SU-DHL-6 (cell line): Measurements from ENCODE around the gene LRRC10B.

Experiments used
- H2AFZ ChIP-seq: fragments of 200-600 bp; sonication (generic); 2 replicates; pipeline ENCODE4 v1.6.1; 2014; ENCODE audit warnings: low read depth, mild to moderate bottlenecking, moderate library complexity, mixed read lengths, antibody characterized with exemption, low read length; ENCODE audit not compliant: severe bottlenecking
- H3F3A ChIP-seq: fragments of 200-600 bp; shearing (Covaris generic); 2 replicates; pipeline ENCODE4 v1.6.0; 2016; ENCODE audit warnings: antibody characterized with exemption, mild to moderate bottlenecking; ENCODE audit not compliant: insufficient read depth
- H3K27ac ChIP-seq: fragments of 200-600 bp; sonication (generic); 2 replicates; pipeline ENCODE4 v1.5.1; 2016; ENCODE audit warnings: low read depth, mild to moderate bottlenecking, low read length, moderate library complexity, mixed read lengths
- H3K27me3 ChIP-seq: fragments of 200-600 bp; sonication (generic), shearing (Covaris generic); 2 replicates; pipeline ENCODE4 v1.6.0; 2014; ENCODE audit warnings: mild to moderate bottlenecking, low read length
- H3K36me3 ChIP-seq: fragments of 200-600 bp; sonication (generic); 2 replicates; pipeline ENCODE4 v1.6.1; 2014; ENCODE audit warnings: mild to moderate bottlenecking, low read length, mixed read lengths
- H3K4me2 ChIP-seq: fragments of 300-600, 200-600 bp; shearing (Covaris generic), sonication (generic); 2 replicates; pipeline ENCODE4 v1.6.0; 2014; ENCODE audit warnings: low read length, low read depth, mild to moderate bottlenecking; ENCODE audit not compliant: poor library complexity, severe bottlenecking
- H3K4me3 ChIP-seq: fragments of 200-600 bp; sonication (generic); 2 replicates; pipeline ENCODE4 v1.5.1; 2014; ENCODE audit warnings: antibody characterized with exemption, low read length, mild to moderate bottlenecking, mixed read lengths; ENCODE audit not compliant: insufficient read depth, poor library complexity, severe bottlenecking
- H3K79me2 ChIP-seq: fragments of 200-600 bp; sonication (generic); 2 replicates; pipeline ENCODE4 v1.6.1; 2014; ENCODE audit warnings: mild to moderate bottlenecking, low read length, moderate library complexity; ENCODE audit not compliant: insufficient read depth
- H3K9ac ChIP-seq: fragments of 200-600 bp; sonication (generic); 2 replicates; pipeline ENCODE4 v1.7.0; 2014; ENCODE audit warnings: mild to moderate bottlenecking, low read length
- H3K9me2 ChIP-seq: fragments of 200-600 bp; sonication (generic); replicated peaks from 2 replicates; pipeline ENCODE4 v1.6.1; 2014; ENCODE audit warnings: low read length; ENCODE audit not compliant: insufficient read depth
- H3K9me3 ChIP-seq: fragments of 200-600 bp; sonication (generic); 2 replicates; pipeline ENCODE4 v1.6.1; 2014; ENCODE audit warnings: low read length, mixed read lengths; ENCODE audit not compliant: insufficient read depth
- H4K20me1 ChIP-seq: fragments of 200-600 bp; sonication (generic); 2 replicates; pipeline ENCODE4 v1.6.1; 2014; ENCODE audit warnings: low read depth, mild to moderate bottlenecking, antibody characterized with exemption, low read length, moderate library complexity, mixed read lengths
- EZH2phosphoT487 ChIP-seq: fragments of 200-600 bp; sonication (generic), shearing (Covaris generic); conservative IDR thresholded peaks from 2 replicates; pipeline ENCODE4 v1.6.1; 2018; ENCODE audit warnings: mild to moderate bottlenecking, antibody characterized with exemption, low read length, moderate library complexity, mixed read lengths
- TF ChIP-seq, protein P1 (sequence below): fragments of 200-600 bp; sonication (generic); IDR thresholded peaks from one replicate; pipeline ENCODE4 v1.5.1; 2017; ENCODE audit warnings: antibody characterized with exemption, mild to moderate bottlenecking, low read length, moderate library complexity; ENCODE audit not compliant: insufficient read depth, poor library complexity, severe bottlenecking

Gene LRRC10B

DNA sequence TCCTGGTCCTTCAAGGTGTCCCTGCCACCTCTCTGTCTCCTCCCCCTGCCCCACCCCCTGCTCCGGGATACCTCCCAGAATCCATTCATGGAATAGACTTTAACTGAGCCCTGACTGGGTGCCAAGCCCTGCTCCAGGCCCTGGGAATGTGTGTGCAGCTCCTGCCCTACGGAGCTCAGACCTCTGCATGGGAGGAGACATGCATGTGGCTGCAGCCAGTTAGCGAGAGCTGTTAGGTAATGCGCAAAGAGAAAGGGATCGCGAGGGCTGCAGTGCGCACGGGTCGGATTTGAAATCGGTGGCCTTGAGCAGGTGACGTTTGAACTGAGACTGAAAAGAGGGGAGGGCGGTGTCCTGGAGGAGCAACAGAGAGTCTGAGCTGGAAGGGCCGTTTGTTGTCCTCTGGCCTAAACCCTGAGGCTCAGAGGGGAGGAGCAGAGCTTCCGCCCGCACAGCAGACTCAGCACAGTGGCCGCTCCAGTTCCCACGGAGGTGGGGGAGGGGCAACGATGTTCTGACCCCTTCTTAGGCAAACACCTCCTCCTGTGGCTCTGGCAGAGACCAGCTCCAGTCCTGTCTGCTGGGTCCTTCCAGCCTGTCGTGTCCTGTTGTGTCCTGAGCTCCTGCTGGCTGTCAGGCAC, 19.8 kb upstream of the LRRC10B start:
- H3K9me3 ChIP-seq, result no peaks in the 10 kb centered on the region
- H3K9me2 ChIP-seq, result no peaks in the 10 kb centered on the region
- H3K79me2 ChIP-seq, result no peaks in the 10 kb centered on the region
- no peaks in the 10 kb centered on the region for H3K27me3 ChIP-seq
- no peak overlapping the region for H3K4me3 ChIP-seq
- H2AFZ ChIP-seq, result no peak overlapping the region
- TF ChIP-seq, protein P1, sequence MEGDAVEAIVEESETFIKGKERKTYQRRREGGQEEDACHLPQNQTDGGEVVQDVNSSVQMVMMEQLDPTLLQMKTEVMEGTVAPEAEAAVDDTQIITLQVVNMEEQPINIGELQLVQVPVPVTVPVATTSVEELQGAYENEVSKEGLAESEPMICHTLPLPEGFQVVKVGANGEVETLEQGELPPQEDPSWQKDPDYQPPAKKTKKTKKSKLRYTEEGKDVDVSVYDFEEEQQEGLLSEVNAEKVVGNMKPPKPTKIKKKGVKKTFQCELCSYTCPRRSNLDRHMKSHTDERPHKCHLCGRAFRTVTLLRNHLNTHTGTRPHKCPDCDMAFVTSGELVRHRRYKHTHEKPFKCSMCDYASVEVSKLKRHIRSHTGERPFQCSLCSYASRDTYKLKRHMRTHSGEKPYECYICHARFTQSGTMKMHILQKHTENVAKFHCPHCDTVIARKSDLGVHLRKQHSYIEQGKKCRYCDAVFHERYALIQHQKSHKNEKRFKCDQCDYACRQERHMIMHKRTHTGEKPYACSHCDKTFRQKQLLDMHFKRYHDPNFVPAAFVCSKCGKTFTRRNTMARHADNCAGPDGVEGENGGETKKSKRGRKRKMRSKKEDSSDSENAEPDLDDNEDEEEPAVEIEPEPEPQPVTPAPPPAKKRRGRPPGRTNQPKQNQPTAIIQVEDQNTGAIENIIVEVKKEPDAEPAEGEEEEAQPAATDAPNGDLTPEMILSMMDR, result no peak
- no peak for TF ChIP-seq EZH2phosphoT487
- no peak overlapping the region for H3K27ac ChIP-seq
- H3K9ac ChIP-seq, result no peak overlapping the region
- H4K20me1 ChIP-seq, result no peaks in the 10 kb centered on the region
- no peak overlapping the region for H3K4me2 ChIP-seq
- H3K36me3 ChIP-seq, result no peaks in the 10 kb centered on the region
- H3F3A ChIP-seq, result no peaks in the 10 kb centered on the region

GRCh38 chr11:61489833-61490721, 18.5 kb upstream of the LRRC10B start:
- Histone ChIP-seq H4K20me1 (no peaks in the 10 kb centered on the region), H3K9ac (no peak overlapping the region), H3K27me3 (no peaks in the 10 kb centered on the region), H3K9me2 (no peaks in the 10 kb centered on the region), H3K36me3 (no peaks in the 10 kb centered on the region), H3K4me3 (no peak overlapping the region), H3K9me3 (no peaks in the 10 kb centered on the region), H3K79me2 (no peaks in the 10 kb centered on the region), H3K4me2 (no peak overlapping the region), H3K27ac (no peak overlapping the region), H2AFZ (no peak overlapping the region), H3F3A (no peaks in the 10 kb centered on the region)
- TF ChIP-seq, protein P1, result no peak
- no peak for TF ChIP-seq EZH2phosphoT487

GRCh38 chr11:61491736-61492395, 16.7 kb upstream of the LRRC10B start:
- Histone ChIP-seq H3K27ac (no peak overlapping the region), H3K9me3 (no peaks in the 10 kb centered on the region), H3K9ac (no peak overlapping the region), H3K27me3 (no peaks in the 10 kb centered on the region), H3K9me2 (no peaks in the 10 kb centered on the region), H3K4me2 (no peak overlapping the region), H3K4me3 (no peak overlapping the region), H3F3A (no peaks in the 10 kb centered on the region), H2AFZ (no peak overlapping the region), H3K79me2 (no peaks in the 10 kb centered on the region), H4K20me1 (no peaks in the 10 kb centered on the region), H3K36me3 (no peaks in the 10 kb centered on the region)
- TF ChIP-seq EZH2phosphoT487, result no peak
- TF ChIP-seq, protein P1, result no peak
